GM21529 (cell line): ENCODE measurements around the gene PLA2G3.
"Not testable (repeated sequence)": the region's sequence is repeated elsewhere in the genome, so short reads cannot be mapped to it uniquely, and the experiment has no call there.

ENCODE experiments used
- ATAC-seq: cut with Tn5 transposase; IDR thresholded peaks from one replicate; pipeline ENCODE4 v1.9.1; 2021; ENCODE audit not compliant: unreplicated experiment

PLA2G3 gene, protein sequence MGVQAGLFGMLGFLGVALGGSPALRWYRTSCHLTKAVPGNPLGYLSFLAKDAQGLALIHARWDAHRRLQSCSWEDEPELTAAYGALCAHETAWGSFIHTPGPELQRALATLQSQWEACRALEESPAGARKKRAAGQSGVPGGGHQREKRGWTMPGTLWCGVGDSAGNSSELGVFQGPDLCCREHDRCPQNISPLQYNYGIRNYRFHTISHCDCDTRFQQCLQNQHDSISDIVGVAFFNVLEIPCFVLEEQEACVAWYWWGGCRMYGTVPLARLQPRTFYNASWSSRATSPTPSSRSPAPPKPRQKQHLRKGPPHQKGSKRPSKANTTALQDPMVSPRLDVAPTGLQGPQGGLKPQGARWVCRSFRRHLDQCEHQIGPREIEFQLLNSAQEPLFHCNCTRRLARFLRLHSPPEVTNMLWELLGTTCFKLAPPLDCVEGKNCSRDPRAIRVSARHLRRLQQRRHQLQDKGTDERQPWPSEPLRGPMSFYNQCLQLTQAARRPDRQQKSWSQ

GRCh38 chr22:31139866-31140716 is at the start of gene PLA2G3:
PLA2G3 (minus strand) TSS chr22:31140508; CDS start chr22:31140354, 154 bp downstream.
- no peak for ATAC-seq

- ATAC-seq, result no peak
Observed at GRCh38 chr22:31187627-31188026, 47.3 kb upstream of the PLA2G3 start.

DNA sequence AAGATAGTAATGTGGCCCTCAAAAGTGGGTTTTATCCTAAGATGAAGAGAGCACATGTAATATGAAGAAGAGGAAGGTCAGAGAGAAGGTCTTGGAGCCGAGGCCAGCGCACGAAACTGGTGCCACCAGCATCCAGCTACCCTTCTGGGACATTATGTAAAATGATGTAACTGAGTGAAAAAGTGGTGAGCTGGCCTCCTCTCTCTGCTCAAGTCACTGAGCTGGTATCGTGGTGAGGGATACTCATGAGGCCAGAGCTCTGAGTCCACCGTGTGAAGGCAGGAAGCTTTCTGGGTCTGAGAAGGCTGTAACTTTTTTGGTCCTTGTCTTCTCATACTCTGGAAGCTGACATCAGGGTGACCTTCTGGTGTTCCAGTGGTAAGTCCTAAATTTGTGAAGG is 44.7 kb upstream of the PLA2G3 start:
- ATAC-seq, result no peak

DNA sequence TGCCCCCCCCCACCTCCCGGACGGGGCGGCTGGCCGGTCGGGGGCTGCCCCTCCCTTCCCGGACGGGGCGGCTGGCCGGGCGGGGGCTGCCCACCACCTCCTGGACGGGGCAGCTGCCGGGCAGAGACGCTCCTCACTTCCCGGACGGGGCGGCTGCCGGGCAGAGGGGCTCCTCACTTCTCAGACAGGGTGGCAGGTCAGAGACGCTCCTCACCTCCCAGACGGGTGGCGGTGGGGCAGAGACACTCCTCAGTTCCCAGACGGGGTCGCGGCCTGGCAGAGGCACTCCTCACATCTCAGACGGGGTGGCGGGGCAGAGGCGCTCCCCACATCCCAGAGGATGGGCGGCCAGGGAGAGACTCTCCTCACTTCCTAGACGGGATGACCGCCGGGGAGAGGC is 43.7 kb upstream of the PLA2G3 start:
- no peak for ATAC-seq

DNA sequence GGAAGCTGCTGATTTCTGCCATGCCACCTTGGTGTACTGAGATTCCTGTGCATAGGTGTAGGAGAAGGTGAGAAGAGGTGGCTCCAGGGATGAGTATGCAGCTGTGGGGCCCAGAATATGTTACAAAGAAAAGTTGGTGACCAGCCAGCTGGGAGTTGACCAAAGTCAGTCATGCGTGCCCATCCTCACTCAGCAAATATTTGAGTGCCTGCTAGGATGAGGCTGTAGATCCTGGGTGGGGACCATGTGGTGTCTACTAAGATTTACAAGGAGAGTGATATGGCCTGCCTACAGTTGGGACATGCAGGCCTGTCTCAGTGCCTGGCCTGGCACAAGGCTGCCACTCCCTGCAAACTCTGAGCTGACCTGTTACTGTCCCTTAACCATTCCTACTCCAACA is 39.0 kb upstream of the PLA2G3 start:
- ATAC-seq, result no peak

DNA sequence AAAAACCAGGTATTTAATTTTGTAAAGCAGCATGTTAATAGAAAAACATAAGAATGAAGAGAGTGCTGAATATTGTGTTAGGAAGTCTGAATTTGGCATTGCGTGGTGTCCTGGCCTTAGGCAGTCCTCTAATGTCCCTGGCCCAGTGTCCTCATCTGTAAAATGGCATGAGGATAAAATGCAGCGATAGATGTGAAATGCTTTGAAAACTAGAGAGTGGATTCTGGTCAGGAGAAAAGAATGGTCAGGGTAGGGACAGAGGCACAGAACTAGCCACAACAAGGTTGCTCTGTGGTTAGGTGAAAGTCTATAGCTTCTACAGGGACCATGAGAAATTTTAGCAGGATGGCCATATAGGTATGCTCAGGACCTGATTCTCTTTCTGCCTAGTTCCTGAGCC is 38.6 kb upstream of the PLA2G3 start:
- no peak for ATAC-seq

- no peak for ATAC-seq
Observed at GRCh38 chr22:31177420-31178162, 37.3 kb upstream of the PLA2G3 start.

DNA sequence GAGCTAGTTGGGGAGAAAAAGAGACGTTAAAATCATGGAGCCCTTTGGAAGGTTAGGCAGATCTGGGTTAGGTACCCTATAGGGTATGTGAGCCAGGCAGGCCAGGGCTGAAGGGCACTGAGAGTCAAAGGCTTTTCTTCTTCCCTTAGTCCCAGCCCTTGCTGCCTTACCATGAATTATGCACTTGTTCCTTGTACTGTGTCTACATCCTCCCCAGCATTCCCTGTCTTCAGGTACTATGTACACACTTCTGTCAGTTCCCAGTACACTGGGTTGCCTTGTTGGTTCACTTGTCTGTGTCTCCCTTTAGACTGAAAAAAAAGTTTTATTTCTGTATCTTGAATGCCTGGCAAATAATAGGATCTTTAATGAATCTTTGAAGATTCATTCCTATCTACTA is 36.6 kb upstream of the PLA2G3 start:
- ATAC-seq, result no peak

GRCh38 chr22:31173386-31174145 is 33.3 kb upstream of the PLA2G3 start:
- no peak for ATAC-seq

GRCh38 chr22:31171734-31172133 is 31.4 kb upstream of the PLA2G3 start:
- ATAC-seq, result not testable (repeated sequence)

GRCh38 chr22:31170971-31171370 is 30.7 kb upstream of the PLA2G3 start:
- ATAC-seq, result no peak

DNA sequence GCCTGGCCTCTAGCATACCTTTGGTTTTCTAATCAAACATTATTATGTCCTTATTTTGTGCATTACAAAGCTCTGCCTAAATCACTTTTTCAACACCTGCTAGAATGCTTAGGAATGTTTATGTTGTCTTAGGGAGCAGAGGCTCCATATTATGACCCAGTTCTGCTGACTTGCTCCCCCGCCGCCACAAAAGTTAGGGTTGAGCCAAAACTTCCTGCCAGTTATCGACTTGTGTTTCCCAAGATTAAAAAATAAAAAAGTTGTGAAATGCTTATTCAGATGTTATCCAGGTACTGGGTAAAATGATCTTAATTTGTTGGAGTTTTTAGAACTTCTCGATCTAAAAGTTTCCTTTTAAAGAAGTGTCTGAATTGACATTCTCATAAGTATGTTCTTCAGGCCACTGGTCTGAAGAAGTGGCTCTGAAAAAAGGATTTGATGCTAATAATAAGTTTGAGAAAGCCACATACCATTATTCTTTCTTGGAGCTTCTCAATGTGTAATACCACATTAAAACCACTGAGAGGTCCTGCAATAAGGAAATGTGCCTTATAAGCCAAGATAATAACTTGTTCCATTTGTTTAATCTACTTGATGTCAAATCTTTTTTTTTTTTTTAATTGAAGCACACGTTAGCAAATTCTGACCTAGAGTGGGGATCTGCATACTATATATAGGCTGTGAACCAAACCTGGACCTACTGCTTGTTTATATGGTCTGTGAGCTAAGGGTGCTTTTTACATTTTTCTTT is 21.9 kb upstream of the PLA2G3 start:
- no peak for ATAC-seq

GRCh38 chr22:31161386-31161785 is 21.1 kb upstream of the PLA2G3 start:
- no peak for ATAC-seq

DNA sequence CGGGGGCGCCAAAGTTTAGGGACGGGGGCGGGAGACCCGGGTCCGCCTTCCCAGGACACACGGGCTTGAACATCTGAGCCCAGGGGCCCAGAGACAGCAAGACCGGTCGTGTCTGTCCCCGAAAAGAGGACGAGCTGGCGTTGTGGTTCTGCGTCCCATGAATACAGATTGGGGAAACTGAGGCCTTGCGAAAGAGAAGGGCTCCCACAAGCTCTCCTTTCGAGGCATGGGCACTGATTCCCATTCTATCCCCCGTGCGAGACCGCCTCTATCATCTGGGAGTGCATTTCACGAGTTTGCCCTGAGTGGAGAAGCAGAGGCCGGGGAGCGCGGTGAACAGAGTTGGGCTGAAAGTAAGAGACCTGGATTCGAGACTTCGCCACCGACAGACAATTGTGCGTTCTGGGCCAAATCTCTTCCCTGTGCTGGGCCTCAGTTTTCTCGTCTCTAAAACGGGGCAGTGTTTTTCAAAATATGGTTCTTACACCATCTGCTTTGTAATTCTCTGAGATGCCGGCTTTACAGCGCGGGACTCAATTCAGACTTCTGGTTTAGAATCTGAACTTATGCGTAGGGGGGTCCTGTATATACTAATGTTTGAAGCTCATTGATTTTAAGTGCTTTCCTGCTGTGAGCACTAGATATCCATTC is 20.1 kb upstream of the PLA2G3 start:
- peak; percentile 26 for ATAC-seq

GRCh38 chr22:31155422-31155821 is 15.1 kb upstream of the PLA2G3 start:
- ATAC-seq, result no peak

- no peak for ATAC-seq
Observed at GRCh38 chr22:31154975-31155374, 14.7 kb upstream of the PLA2G3 start.

DNA sequence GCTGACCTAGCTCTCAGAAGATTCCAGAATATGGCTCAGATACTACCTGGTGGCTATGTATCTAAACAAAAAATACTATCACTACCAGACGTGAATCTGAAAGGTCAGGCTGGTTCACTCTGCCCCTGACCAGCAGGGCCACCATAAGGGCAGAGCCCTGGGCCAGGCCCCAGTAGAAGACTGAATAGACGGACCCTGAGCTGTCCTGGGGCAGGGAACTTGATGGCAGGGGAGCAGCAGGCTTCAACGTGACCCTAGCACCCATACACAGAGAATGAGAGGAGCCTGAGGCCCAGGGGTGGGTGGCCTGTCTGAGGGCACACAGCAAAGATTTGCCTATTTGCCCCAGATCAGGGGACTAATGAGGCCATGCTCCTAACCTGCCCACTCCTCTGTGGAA is 13.0 kb upstream of the PLA2G3 start:
- no peak for ATAC-seq

- no peak for ATAC-seq
Observed at GRCh38 chr22:31151872-31152271, 11.6 kb upstream of the PLA2G3 start.

- ATAC-seq, result no peak
Observed at GRCh38 chr22:31150615-31151014, 10.3 kb upstream of the PLA2G3 start.
